Thyroid gland (tissue), 4 donors: ENCODE measurements around the gene MRGPRE.

Experiments
- POLR2A ChIP-seq, 2 donors: fragments of 450-650 bp; IDR thresholded peaks; one replicate each; pipeline ENCODE4 v1.6.1; 2017; ENCODE audit warnings: antibody characterized with exemption in 2 of 2, mild to moderate bottlenecking in 2 of 2, moderate library complexity in 1 of 2
- TF ChIP-seq, protein P1 (sequence below), 6 experiments: fragments of 200-600 bp in 3 of 6; fragments of 450-650 bp in 3 of 6; sonication (generic) in 3 of 6; IDR thresholded peaks; one replicate each; pipeline ENCODE4 v1.5.1; 2016 to 2019; ENCODE audit warnings: antibody characterized with exemption in 6 of 6, mild to moderate bottlenecking in 2 of 6, inconsistent platforms in 1 of 6, moderate library complexity in 1 of 6

DNA sequence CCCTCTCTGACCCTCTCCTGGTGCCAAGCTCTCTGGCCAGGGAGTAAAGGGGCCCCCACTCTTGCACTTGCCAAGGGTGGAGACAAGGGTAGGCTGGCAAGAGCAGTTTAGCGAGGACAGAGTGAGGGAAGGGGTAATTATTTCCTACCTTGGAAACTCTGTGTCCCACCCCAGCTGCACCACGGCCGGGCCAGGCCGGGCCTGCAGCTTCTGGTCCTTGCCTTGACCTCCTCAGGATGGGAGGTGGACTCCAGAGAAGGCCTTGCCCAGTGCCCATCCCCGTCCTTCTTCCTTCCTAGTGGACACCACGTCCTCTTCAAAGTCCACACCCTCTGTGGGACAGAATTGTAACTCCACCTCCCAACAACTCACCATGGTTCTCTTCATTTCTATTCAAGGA, 48.7 kb downstream of the MRGPRE start:
- no peak for TF ChIP-seq POLR2A (IDR thresholded peaks at IDR 0.05)
- TF ChIP-seq, protein P1, sequence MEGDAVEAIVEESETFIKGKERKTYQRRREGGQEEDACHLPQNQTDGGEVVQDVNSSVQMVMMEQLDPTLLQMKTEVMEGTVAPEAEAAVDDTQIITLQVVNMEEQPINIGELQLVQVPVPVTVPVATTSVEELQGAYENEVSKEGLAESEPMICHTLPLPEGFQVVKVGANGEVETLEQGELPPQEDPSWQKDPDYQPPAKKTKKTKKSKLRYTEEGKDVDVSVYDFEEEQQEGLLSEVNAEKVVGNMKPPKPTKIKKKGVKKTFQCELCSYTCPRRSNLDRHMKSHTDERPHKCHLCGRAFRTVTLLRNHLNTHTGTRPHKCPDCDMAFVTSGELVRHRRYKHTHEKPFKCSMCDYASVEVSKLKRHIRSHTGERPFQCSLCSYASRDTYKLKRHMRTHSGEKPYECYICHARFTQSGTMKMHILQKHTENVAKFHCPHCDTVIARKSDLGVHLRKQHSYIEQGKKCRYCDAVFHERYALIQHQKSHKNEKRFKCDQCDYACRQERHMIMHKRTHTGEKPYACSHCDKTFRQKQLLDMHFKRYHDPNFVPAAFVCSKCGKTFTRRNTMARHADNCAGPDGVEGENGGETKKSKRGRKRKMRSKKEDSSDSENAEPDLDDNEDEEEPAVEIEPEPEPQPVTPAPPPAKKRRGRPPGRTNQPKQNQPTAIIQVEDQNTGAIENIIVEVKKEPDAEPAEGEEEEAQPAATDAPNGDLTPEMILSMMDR (IDR thresholded peaks at IDR 0.05): no peak
